Measurements from ENCODE around the gene HECTD1.

The HECTD1 gene

DNA sequence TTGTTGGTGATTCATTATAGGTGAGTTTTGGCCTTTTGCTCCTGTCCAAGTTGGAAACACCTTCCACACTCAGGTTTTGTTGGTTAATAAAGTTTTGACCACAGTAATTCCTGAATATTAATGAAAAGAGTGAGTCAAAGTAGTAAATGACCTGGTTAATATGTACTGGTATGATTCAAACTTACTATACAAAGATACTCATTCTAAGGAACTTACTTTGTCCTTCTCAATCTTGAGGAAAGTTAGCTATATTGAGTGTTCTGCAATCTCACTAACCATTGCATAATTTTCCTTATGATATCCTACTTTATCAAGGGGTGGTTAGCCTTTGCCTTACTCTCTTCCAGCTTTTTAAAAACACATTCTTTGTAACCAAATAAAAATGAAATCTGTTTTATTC, 20.9 kb upstream of the HECTD1 start:
- H2AFZ ChIP-seq, result no peak overlapping the region
- TF ChIP-seq, protein P1, sequence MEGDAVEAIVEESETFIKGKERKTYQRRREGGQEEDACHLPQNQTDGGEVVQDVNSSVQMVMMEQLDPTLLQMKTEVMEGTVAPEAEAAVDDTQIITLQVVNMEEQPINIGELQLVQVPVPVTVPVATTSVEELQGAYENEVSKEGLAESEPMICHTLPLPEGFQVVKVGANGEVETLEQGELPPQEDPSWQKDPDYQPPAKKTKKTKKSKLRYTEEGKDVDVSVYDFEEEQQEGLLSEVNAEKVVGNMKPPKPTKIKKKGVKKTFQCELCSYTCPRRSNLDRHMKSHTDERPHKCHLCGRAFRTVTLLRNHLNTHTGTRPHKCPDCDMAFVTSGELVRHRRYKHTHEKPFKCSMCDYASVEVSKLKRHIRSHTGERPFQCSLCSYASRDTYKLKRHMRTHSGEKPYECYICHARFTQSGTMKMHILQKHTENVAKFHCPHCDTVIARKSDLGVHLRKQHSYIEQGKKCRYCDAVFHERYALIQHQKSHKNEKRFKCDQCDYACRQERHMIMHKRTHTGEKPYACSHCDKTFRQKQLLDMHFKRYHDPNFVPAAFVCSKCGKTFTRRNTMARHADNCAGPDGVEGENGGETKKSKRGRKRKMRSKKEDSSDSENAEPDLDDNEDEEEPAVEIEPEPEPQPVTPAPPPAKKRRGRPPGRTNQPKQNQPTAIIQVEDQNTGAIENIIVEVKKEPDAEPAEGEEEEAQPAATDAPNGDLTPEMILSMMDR (IDR thresholded peaks at IDR 0.05), result no peak
- H3K4me1 ChIP-seq, result no peaks in the 10 kb centered on the region
- no peaks in the 10 kb centered on the region for H3K27me3 ChIP-seq (ENCODE audit: control insufficient read depth, insufficient read depth, low read length)
- H3K9ac ChIP-seq, result no peak overlapping the region
- no peak overlapping the region for H3K4me3 ChIP-seq (ENCODE audit: low read depth, low read length)
- no peaks in the 10 kb centered on the region for H3K79me2 ChIP-seq
- H3K9me3 ChIP-seq (ENCODE audit: control insufficient read depth, low read length), result no peaks in the 10 kb centered on the region
- H3K27ac ChIP-seq, result no peak overlapping the region
- H3K36me3 ChIP-seq (ENCODE audit: control insufficient read depth, insufficient read depth, low read length), result no peaks in the 10 kb centered on the region
- no peak overlapping the region for H3K4me2 ChIP-seq (ENCODE audit: low read length)

GRCh38 chr14:31224808-31225207, 17.2 kb upstream of the HECTD1 start:
- Histone ChIP-seq H3K27me3 (ENCODE audit: control insufficient read depth, insufficient read depth, low read length) (no peaks in the 10 kb centered on the region), H3K27ac (no peak overlapping the region), H3K9me3 (ENCODE audit: control insufficient read depth, low read length) (no peaks in the 10 kb centered on the region), H3K4me1 (no peaks in the 10 kb centered on the region), H2AFZ (no peak overlapping the region), H3K4me3 (ENCODE audit: low read depth, low read length) (no peak overlapping the region), H3K4me2 (ENCODE audit: low read length) (no peak overlapping the region), H3K79me2 (no peaks in the 10 kb centered on the region), H3K9ac (no peak overlapping the region), H3K36me3 (ENCODE audit: control insufficient read depth, insufficient read depth, low read length) (no peaks in the 10 kb centered on the region)
- TF ChIP-seq, protein P1 (IDR thresholded peaks at IDR 0.05), result no peak

DNA sequence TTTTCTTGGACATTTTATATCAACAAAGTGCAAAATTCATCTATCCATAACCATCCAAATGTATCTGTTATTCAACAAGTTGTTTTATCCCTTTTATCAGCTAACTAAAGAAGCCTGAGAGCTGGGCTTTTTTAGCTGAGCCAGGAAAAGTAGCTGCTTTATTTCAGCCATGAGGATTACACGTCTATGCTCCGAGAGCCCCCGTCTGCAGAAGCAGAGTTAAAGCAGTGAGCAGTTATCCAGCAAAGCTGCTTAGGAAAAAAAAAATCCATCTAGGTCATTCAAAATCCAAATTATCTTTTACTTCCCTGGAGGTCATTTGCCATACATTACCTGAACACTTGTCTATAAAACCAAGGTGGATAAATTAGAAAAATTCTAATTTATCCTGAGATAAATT, 15.7 kb upstream of the HECTD1 start:
- no peak overlapping the region for H3K4me3 ChIP-seq (ENCODE audit: low read depth, low read length)
- no peak overlapping the region for H2AFZ ChIP-seq
- H3K4me1 ChIP-seq, result no peaks in the 10 kb centered on the region
- TF ChIP-seq, protein P1 (IDR thresholded peaks at IDR 0.05), result no peak
- no peaks in the 10 kb centered on the region for H3K9me3 ChIP-seq (ENCODE audit: control insufficient read depth, low read length)
- no peak overlapping the region for H3K9ac ChIP-seq
- H3K79me2 ChIP-seq, result no peaks in the 10 kb centered on the region
- H3K4me2 ChIP-seq (ENCODE audit: low read length), result no peak overlapping the region
- no peaks in the 10 kb centered on the region for H3K36me3 ChIP-seq (ENCODE audit: control insufficient read depth, insufficient read depth, low read length)
- H3K27ac ChIP-seq, result no peak overlapping the region
- H3K27me3 ChIP-seq (ENCODE audit: control insufficient read depth, insufficient read depth, low read length), result no peaks in the 10 kb centered on the region

GRCh38 chr14:31222834-31223233, 15.2 kb upstream of the HECTD1 start:
- TF ChIP-seq, protein P1 (IDR thresholded peaks at IDR 0.05), result no peak
- no peak overlapping the region for H3K4me2 ChIP-seq (ENCODE audit: low read length)
- H3K9me3 ChIP-seq (ENCODE audit: control insufficient read depth, low read length), result no peaks in the 10 kb centered on the region
- no peaks in the 10 kb centered on the region for H3K4me1 ChIP-seq
- no peaks in the 10 kb centered on the region for H3K79me2 ChIP-seq
- H3K36me3 ChIP-seq (ENCODE audit: control insufficient read depth, insufficient read depth, low read length), result no peaks in the 10 kb centered on the region
- no peaks in the 10 kb centered on the region for H3K27me3 ChIP-seq (ENCODE audit: control insufficient read depth, insufficient read depth, low read length)
- H3K27ac ChIP-seq, result no peak overlapping the region
- no peak overlapping the region for H3K9ac ChIP-seq
- no peak overlapping the region for H3K4me3 ChIP-seq (ENCODE audit: low read depth, low read length)
- no peak overlapping the region for H2AFZ ChIP-seq

GRCh38 chr14:31221266-31221665, 13.7 kb upstream of the HECTD1 start:
- H3K27ac ChIP-seq, result no peak overlapping the region
- H3K79me2 ChIP-seq, result no peaks in the 10 kb centered on the region
- H3K4me2 ChIP-seq (ENCODE audit: low read length), result no peak overlapping the region
- TF ChIP-seq, protein P1 (IDR thresholded peaks at IDR 0.05), result no peak
- no peaks in the 10 kb centered on the region for H3K4me1 ChIP-seq
- no peak overlapping the region for H2AFZ ChIP-seq
- H3K27me3 ChIP-seq (ENCODE audit: control insufficient read depth, insufficient read depth, low read length), result no peaks in the 10 kb centered on the region
- H3K4me3 ChIP-seq (ENCODE audit: low read depth, low read length), result no peak overlapping the region
- no peak overlapping the region for H3K9ac ChIP-seq
- H3K9me3 ChIP-seq (ENCODE audit: control insufficient read depth, low read length), result no peaks in the 10 kb centered on the region
- H3K36me3 ChIP-seq (ENCODE audit: control insufficient read depth, insufficient read depth, low read length), result no peaks in the 10 kb centered on the region
